ENCODE measurements around the gene AIF1. TPM values are rescaled to one million over a fixed set of nuclear protein-coding genes. Genes with fewer than 3 reads are reported as not detected.
A peak's percentile ranks its signal among the peaks of the same experiment; 100 is the strongest.

Gene AIF1
- total RNA-seq, 5 donors from 2014 or later (not counting 1 experiment from before 2014, with no cell fraction given), result 7.6 to 54.3 (median 18.1) TPM

DNA sequence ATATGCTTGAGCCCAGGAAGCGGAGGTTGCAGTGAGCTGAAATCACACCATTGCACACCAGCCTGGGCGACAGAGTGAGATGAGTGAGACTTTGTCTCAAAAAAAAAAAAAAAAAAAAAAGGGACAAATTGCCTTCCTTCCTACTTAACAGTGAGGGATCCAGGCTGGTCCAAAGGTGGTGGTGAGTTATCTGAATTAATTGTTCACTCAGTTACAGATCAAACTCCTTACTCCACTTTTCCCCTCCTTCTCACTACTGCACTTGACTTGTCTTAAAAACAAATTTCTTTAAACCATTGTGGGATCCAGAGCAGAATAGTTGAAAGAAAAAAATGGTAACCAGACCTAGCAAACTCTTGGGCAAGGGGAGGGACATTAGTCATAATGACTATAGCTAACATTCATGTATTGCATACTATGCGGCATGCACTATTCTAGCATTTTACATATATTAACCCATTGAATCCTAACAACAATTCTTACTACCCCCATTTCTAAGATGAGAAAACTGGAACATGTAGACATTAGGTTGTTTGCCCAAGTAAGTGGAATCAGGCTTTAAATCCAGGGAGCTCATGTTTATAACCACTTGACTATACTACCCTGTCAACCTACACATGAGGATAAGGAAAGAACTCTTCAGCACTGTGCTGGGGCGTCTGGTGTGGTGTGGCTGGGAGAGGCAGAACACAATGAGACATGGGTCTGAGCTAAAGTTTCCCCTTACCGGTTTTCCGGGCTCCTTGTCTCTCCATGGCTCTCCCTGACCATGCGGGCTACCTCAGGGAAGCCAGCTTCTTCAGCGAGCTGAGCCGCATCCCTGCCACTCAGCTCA, 48.3 kb downstream of the AIF1 start:
- DNase-seq (no peak), ATAC-seq (replicated peaks in 1 of 4) (no peak)
- H3K27ac Mint-ChIP-seq, result peak overlapping the region; percentile 98 to 99
- peaks cover 76 to 83% (median 78%) of the 10 kb centered on the region in 3 donors for H3K4me1 Mint-ChIP-seq
- ChIA-PET POLR2A (interaction anchor here (0.5 to 1.6 kb wide), 3 partner anchors 9 to 19 kb away, joined by 3 to 6 read pairs (median 5); no protein-coding TSS in a partner anchor), CTCF (interaction anchor here in 1 of 2 donors (0.6 to 1.6 kb wide), 3 partner anchors 10 to 173 kb away, joined by 3 to 9 read pairs (median 5); no protein-coding TSS in a partner anchor)
- Histone ChIP-seq H3K36me3 (ENCODE audit: control insufficient read depth in 2 of 2, extremely low read depth in 1 of 2, insufficient read depth in 1 of 2, low read length in 1 of 2) (peaks cover 5 to 32% of the 10 kb centered on the region in 2 donors), H3K4me3 (ENCODE audit: control insufficient read depth in 1 of 2, extremely low read depth in 1 of 2, low read length in 1 of 2) (peak overlapping the region; percentile 86 to 90), H3K27ac (ENCODE audit: low read length) (no peak overlapping the region), H3K4me1 (ENCODE audit: control insufficient read depth in 1 of 2, extremely low read depth in 1 of 2, insufficient read depth in 2 of 2, low read length in 2 of 2) (peaks cover 28 to 75% of the 10 kb centered on the region in 2 experiments), H3K27me3 (replicated peaks in 1 of 2; ENCODE audit: control insufficient read depth in 2 of 2, extremely low read depth in 1 of 2, insufficient read depth in 2 of 2, low read length in 1 of 2) (no peaks in the 10 kb centered on the region), H3K9me3 (no peaks in the 10 kb centered on the region)
- H3K27me3 Mint-ChIP-seq, result no peaks in the 10 kb centered on the region
- peaks cover 31% of the 10 kb centered on the region for H3K36me3 Mint-ChIP-seq
- 66% methylated on average over 5 of the region's 9 CpGs for WGBS (ENCODE audit: insufficient coverage)
- H3K9me3 Mint-ChIP-seq, result no peaks in the 10 kb centered on the region
- H3K4me3 Mint-ChIP-seq, result peak overlapping the region; percentile 94 to 97 (median 95)

DNA sequence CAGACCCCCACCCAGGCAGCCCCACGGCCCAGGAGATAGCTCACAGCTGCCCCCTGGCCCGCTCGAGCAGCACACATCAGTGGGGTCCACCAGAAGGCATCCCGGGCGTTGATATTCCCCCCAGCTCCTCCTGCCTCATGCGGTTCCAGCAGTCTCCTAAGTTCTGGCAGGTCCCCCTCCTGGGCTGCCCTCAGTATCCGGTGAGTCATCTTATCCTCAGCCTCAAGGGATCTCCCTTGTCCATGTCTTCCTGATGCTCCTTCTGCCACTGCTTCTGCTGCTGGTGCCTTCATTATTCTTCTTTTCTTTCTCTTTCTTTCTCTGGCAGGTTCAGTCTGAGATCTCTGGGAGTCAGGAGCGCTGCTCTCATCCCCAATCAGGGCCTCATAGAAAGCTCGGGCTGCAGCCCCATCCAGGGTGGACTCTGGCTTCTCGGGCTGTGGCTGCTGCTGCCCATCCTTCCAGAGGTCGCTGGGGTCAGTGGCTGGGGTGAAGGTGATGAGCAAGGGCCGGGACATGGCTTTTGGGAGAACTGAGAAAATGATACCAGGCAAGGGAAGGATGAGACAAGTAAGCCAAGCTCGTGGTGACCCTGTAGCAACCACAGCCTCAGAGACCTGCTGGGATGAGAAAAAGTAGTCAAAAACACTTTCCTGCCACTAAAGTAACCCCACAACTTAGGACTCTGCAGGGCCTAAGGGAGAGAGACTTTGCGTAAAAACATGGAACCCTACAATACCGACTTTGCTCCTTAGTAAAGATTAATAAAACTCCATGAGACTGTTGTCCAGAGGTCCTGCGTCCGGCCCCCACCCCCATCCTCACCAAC, 49.1 kb downstream of the AIF1 start:
- Histone ChIP-seq H3K36me3 (ENCODE audit: control insufficient read depth in 2 of 2, extremely low read depth in 1 of 2, insufficient read depth in 1 of 2, low read length in 1 of 2) (peaks cover 12 to 39% of the 10 kb centered on the region in 2 donors), H3K4me3 (ENCODE audit: control insufficient read depth in 1 of 2, extremely low read depth in 1 of 2, low read length in 1 of 2) (peak overlapping the region; percentile 86 to 90), H3K4me1 (ENCODE audit: control insufficient read depth in 1 of 2, extremely low read depth in 1 of 2, insufficient read depth in 2 of 2, low read length in 2 of 2) (peaks cover 24 to 71% of the 10 kb centered on the region in 2 experiments), H3K27me3 (replicated peaks in 1 of 2; ENCODE audit: control insufficient read depth in 2 of 2, extremely low read depth in 1 of 2, insufficient read depth in 2 of 2, low read length in 1 of 2) (no peaks in the 10 kb centered on the region), H3K27ac (ENCODE audit: low read length) (peak overlapping the region; percentile 97), H3K9me3 (no peaks in the 10 kb centered on the region)
- no peaks in the 10 kb centered on the region for H3K9me3 Mint-ChIP-seq
- DNase-seq (peak in 1 of 35 experiments; percentile 34), ATAC-seq (replicated peaks in 1 of 4) (no peak)
- WGBS (ENCODE audit: insufficient coverage), result 35% methylated on average over 10 of the region's 17 CpGs
- peaks cover 70 to 81% (median 74%) of the 10 kb centered on the region in 3 donors for H3K4me1 Mint-ChIP-seq
- H3K27ac Mint-ChIP-seq, result peak overlapping the region; percentile 98 to 99
- ChIA-PET CTCF (interaction anchor here (0.8 to 1.6 kb wide), 6 partner anchors 10 to 198 kb away, joined by 3 to 10 read pairs (median 4); partner anchors contain the start of genes ABHD16A (in 1 of the 2), BAG6 (in 1 of the 2) and NEU1 (in 1 of the 2)), POLR2A (interaction anchor here (0.5 to 1.6 kb wide), 7 partner anchors 10 to 199 kb away, joined by 3 to 11 read pairs (median 5); partner anchors contain the start of genes BAG6 (in 1 of the 2) and NEU1 (in 1 of the 2))
- H3K36me3 Mint-ChIP-seq, result peaks cover 38% of the 10 kb centered on the region
- H3K27me3 Mint-ChIP-seq, result no peaks in the 10 kb centered on the region
- peak overlapping the region; percentile 94 to 97 (median 95) for H3K4me3 Mint-ChIP-seq

GRCh38 chr6:31664790-31665500, 49.9 kb downstream of the AIF1 start, which contains the start of gene GPANK1:
Gene GPANK1, minus strand, starts transcription at chr6:31664997. Its CDS starts 519 bp downstream, at chr6:31664478.
- ATAC-seq (replicated peaks in 1 of 4) (peak; percentile 34 to 48 (median 42)), DNase-seq (peak; percentile 77 to 97 (median 89))
- H3K4me1 ChIP-seq (ENCODE audit: control insufficient read depth in 1 of 2, extremely low read depth in 1 of 2, insufficient read depth in 2 of 2, low read length in 2 of 2), result peaks cover 19 to 67% of the 10 kb centered on the region in 2 experiments
- under 1% methylated on average over 27 of the region's 39 CpGs for WGBS (ENCODE audit: insufficient coverage)
- Mint-ChIP-seq H3K36me3 (peaks cover 38% of the 10 kb centered on the region), H3K9me3 (no peaks in the 10 kb centered on the region), H3K27me3 (no peaks in the 10 kb centered on the region), H3K27ac (peak within 1 kb of the TSS; percentile 98 to 99), H3K4me1 (peaks cover 62 to 73% (median 68%) of the 10 kb centered on the region in 3 donors), H3K4me3 (peak within 1 kb of the TSS; percentile 94 to 97 (median 95))
- H3K27me3 ChIP-seq (replicated peaks in 1 of 2; ENCODE audit: control insufficient read depth in 2 of 2, extremely low read depth in 1 of 2, insufficient read depth in 2 of 2, low read length in 1 of 2), result no peaks in the 10 kb centered on the region
- H3K36me3 ChIP-seq (ENCODE audit: control insufficient read depth in 2 of 2, extremely low read depth in 1 of 2, insufficient read depth in 1 of 2, low read length in 1 of 2), result peaks cover 18 to 47% of the 10 kb centered on the region in 2 donors
- H3K27ac ChIP-seq (ENCODE audit: low read length), result peak within 1 kb of the TSS; percentile 97
- CTCF ChIA-PET, result interaction anchor here (0.5 to 1.1 kb wide), 7 partner anchors 11 to 198 kb away, joined by 3 to 10 read pairs (median 3); partner anchors contain the start of genes ABHD16A (in 1 of the 2), BAG6 (in 1 of the 2) and NEU1 (in 1 of the 2)
- POLR2A ChIA-PET, result interaction anchor here (0.6 to 1.2 kb wide), 4 partner anchors 13 to 198 kb away, joined by 3 to 11 read pairs (median 4); partner anchors contain the start of genes BAG6 (in 1 of the 2) and NEU1 (in 1 of the 2)
- H3K4me3 ChIP-seq (ENCODE audit: control insufficient read depth in 1 of 2, extremely low read depth in 1 of 2, low read length in 1 of 2), result peak within 1 kb of the TSS; percentile 86 to 90
- no peaks in the 10 kb centered on the region for H3K9me3 ChIP-seq

GRCh38 chr6:31665501-31666336, 50.7 kb downstream of the AIF1 start, which contains the start of gene CSNK2B:
Gene CSNK2B, plus strand, starts transcription at chr6:31666080. Its CDS starts 752 bp downstream, at chr6:31666832.
- no peaks in the 10 kb centered on the region for H3K9me3 ChIP-seq
- WGBS (ENCODE audit: insufficient coverage), result under 1% methylated on average over 50 of the region's 63 CpGs
- no peaks in the 10 kb centered on the region for H3K27me3 ChIP-seq (replicated peaks in 1 of 2; ENCODE audit: control insufficient read depth in 2 of 2, extremely low read depth in 1 of 2, insufficient read depth in 2 of 2, low read length in 1 of 2)
- peak within 1 kb of the TSS; percentile 94 to 97 (median 95) for H3K4me3 Mint-ChIP-seq
- H3K4me1 ChIP-seq (ENCODE audit: control insufficient read depth in 1 of 2, extremely low read depth in 1 of 2, insufficient read depth in 2 of 2, low read length in 2 of 2), result peaks cover 19 to 63% of the 10 kb centered on the region in 2 experiments
- peak within 1 kb of the TSS; percentile 98 to 99 for H3K27ac Mint-ChIP-seq
- peaks cover 43% of the 10 kb centered on the region for H3K36me3 Mint-ChIP-seq
- H3K9me3 Mint-ChIP-seq, result no peaks in the 10 kb centered on the region
- H3K36me3 ChIP-seq (ENCODE audit: control insufficient read depth in 2 of 2, extremely low read depth in 1 of 2, insufficient read depth in 1 of 2, low read length in 1 of 2), result peaks cover 18 to 55% of the 10 kb centered on the region in 2 donors
- no peaks in the 10 kb centered on the region for H3K27me3 Mint-ChIP-seq
- H3K27ac ChIP-seq (ENCODE audit: low read length), result peak within 1 kb of the TSS; percentile 97
- CTCF ChIA-PET, result interaction anchor here (0.5 to 1.2 kb wide), 7 partner anchors 13 to 220 kb away, joined by 3 to 10 read pairs (median 3); partner anchors contain the start of genes ABHD16A (in 1 of the 2), BAG6 (in 1 of the 2) and NEU1 (in 1 of the 2)
- ATAC-seq (replicated peaks in 1 of 4) (peak; percentile 87 to 93 (median 88)), DNase-seq (peak; percentile 94 to 99 (median 98))
- POLR2A ChIA-PET, result interaction anchor here (0.6 to 1.2 kb wide), 4 partner anchors 14 to 197 kb away, joined by 4 to 11 read pairs (median 6); partner anchors contain the start of genes BAG6 (in 1 of the 2) and NEU1 (in 1 of the 2)
- peak within 1 kb of the TSS; percentile 86 to 90 for H3K4me3 ChIP-seq (ENCODE audit: control insufficient read depth in 1 of 2, extremely low read depth in 1 of 2, low read length in 1 of 2)
- peaks cover 57 to 69% (median 64%) of the 10 kb centered on the region in 3 donors for H3K4me1 Mint-ChIP-seq

Measured in T-cell (primary cell).